ENCODE measurements around the gene RNF114. TPM values are rescaled to one million over a fixed set of nuclear protein-coding genes. Genes with fewer than 3 reads are reported as not detected.

RNF114 gene
- total and polyA plus RNA-seq, 10 of the 15 experiments (the other 5 are each of a cell fraction or from before 2014, with no cell fraction given), result 28.0 to 82.3 (median 47.2) TPM

DNA sequence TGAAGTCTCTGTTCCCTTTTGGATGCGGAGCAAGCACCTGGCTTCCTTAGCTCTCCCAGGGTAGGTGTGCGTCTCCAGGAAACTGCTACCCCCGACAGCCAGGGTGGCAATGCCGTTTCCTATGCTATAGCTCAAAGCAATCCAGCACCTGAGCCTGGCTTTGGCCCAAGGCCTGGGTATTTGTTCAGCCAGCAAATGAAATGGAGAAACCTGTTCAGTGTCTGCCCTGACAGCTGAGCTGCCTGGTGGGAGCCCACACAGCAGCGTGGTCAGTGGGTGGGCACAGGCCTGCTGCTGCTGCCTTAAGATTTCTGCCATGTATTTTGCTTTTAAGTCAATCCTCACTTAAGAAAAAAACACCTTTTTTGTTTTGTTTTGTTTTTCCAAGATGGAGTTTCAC is 34.6 kb upstream of the RNF114 start:
- BruUV-seq (replicated peaks), result no TSS peak
- WGBS (ENCODE audit: insufficient coverage, insufficient replicate concordance, low lambda C conversion rate, missing lambda C conversion rate), result 83% methylated on average over 5 of the region's 5 CpGs
- intact Hi-C loops (cut with micrococcal nuclease; ENCODE audit: unreplicated experiment) (no loop called here), in situ Hi-C loops (cut with MboI) (no loop called here)
- Histone ChIP-seq H3K36me3 (ENCODE audit: control insufficient read depth in 2 of 2, insufficient read depth in 2 of 2, low read length in 1 of 2) (peaks cover 12 to 15% of the 10 kb centered on the region in 2 experiments; a peak in 3 of 4 replicates), H3K4me2 (ENCODE audit: control insufficient read depth, insufficient read depth) (no peak overlapping the region), H3K9me3 (replicated peaks; ENCODE audit: control insufficient read depth, insufficient read depth, low read length) (no peaks in the 10 kb centered on the region), H3K27me3 (replicated peaks in 1 of 2; ENCODE audit: control insufficient read depth in 2 of 2, insufficient read depth in 2 of 2, low read length in 1 of 2) (no peaks in the 10 kb centered on the region), H4K20me1 (ENCODE audit: control insufficient read depth, insufficient read depth) (no peaks in the 10 kb centered on the region; the same call in 1 of the 2 replicates), H3K4me1 (ENCODE audit: control insufficient read depth, insufficient read depth, low read length) (no peaks in the 10 kb centered on the region), H3K79me2 (ENCODE audit: control insufficient read depth, insufficient read depth, low read length) (no peaks in the 10 kb centered on the region), H2AFZ (ENCODE audit: control insufficient read depth, low read depth, low read length) (no peak overlapping the region), H3K9ac (ENCODE audit: control insufficient read depth, insufficient read depth, low read length) (no peak overlapping the region), H3K27ac (ENCODE audit: control insufficient read depth, insufficient read depth) (no peak overlapping the region), H3K4me3 (no peak overlapping the region)
- no peak for DNase-seq (ENCODE audit: low read depth, low spot score)
- no peak for FAIRE-seq
- CTCF ChIA-PET, result interaction anchor here (0.8 to 4.7 kb wide), 3 partner anchors 11 to 360 kb away, joined by 3 to 20 read pairs (median 3); no protein-coding TSS in a partner anchor
- SMC1A ChIA-PET (ENCODE audit: uncharacterized antibody, unreplicated experiment), result no interaction called here
- POLR2A ChIA-PET, result no interaction called here
- no peak for TF ChIP-seq IRF5 (IDR thresholded peaks at IDR 0.05; ENCODE audit: borderline replicate concordance)
- no peak for TF ChIP-seq MEF2B (IDR thresholded peaks at IDR 0.05; ENCODE audit: partially characterized antibody, poor library complexity, severe bottlenecking)
- TF ChIP-seq SMAD5 (IDR thresholded peaks at IDR 0.05; ENCODE audit: low read depth), result no peak
- TF ChIP-seq ATF2 (IDR thresholded peaks at IDR 0.05; ENCODE audit: low read length), result no peak
- no peak for TF ChIP-seq BCL11A (IDR thresholded peaks at IDR 0.05; ENCODE audit: low read depth, low read length)
- no peak for TF ChIP-seq RCOR1 (conservative IDR thresholded peaks at IDR 0.05; ENCODE audit: low read depth, low read length)
- TF ChIP-seq RELA (IDR thresholded peaks at IDR 0.05; ENCODE audit: borderline replicate concordance, partially characterized antibody), result no peak
- no peak for TF ChIP-seq BCL3 (IDR thresholded peaks at IDR 0.05; ENCODE audit: borderline replicate concordance, insufficient read depth, low read depth, low read length, poor library complexity, severe bottlenecking)
- TF ChIP-seq NKRF (conservative IDR thresholded peaks at IDR 0.05), result no peak
- TF ChIP-seq GABPA (IDR thresholded peaks at IDR 0.05; ENCODE audit: low read depth), result no peak
- TF ChIP-seq CBX5 (IDR thresholded peaks at IDR 0.05; ENCODE audit: low read depth), result no peak
- RAD21 ChIA-PET (ENCODE audit: unreplicated experiment), result interaction anchor here (1.2 kb wide), 1 partner anchor 170 kb away, joined by 3 read pairs; no protein-coding TSS in a partner anchor
- ATAC-seq, result no peak

Measured in GM12878 (cell line).